ENCODE measurements around the gene UBE3D. TPM values are rescaled to one million over a fixed set of nuclear protein-coding genes. Genes with fewer than 3 reads are reported as not detected.

Gene UBE3D
- total and polyA plus RNA-seq, 2 experiments from 2014 or later, result 17.5 to 31.4 TPM

- no peak overlapping the region for H3K27ac ChIP-seq (ENCODE audit: low read depth)
These were observed 23.1 kb downstream of the UBE3D start for GRCh38 chr6:83042467-83043053.

More at GRCh38 chr6:83042467-83043053, 23.1 kb downstream of the UBE3D start:
- no peaks in the 10 kb centered on the region for H3K9me2 ChIP-seq (ENCODE audit: insufficient read depth)
- no peaks in the 10 kb centered on the region; the same call in 1 of the 3 replicates for H3K36me3 Mint-ChIP-seq (ENCODE audit: low read depth)
- H3K9me3 Mint-ChIP-seq, result no peaks in the 10 kb centered on the region
- no peak overlapping the region for H3K4me3 ChIP-seq
- no peaks in the 10 kb centered on the region for H3F3A ChIP-seq (replicated peaks; ENCODE audit: low read depth)
- H3K4me1 Mint-ChIP-seq, result peaks cover 14% of the 10 kb centered on the region
- peaks cover 6% of the 10 kb centered on the region; the same call in 1 of the 2 replicates for H3K4me1 ChIP-seq (ENCODE audit: insufficient read depth)
- no peaks in the 10 kb centered on the region for H3K36me3 ChIP-seq (ENCODE audit: insufficient read depth)
- H3K27ac Mint-ChIP-seq, result no peak overlapping the region
- no peaks in the 10 kb centered on the region; the same call in 1 of the 2 replicates for H3K79me2 ChIP-seq (replicated peaks; ENCODE audit: insufficient read depth)
- ATAC-seq (no peak), DNase-seq (ENCODE audit: low spot score) (no peak)
- no peaks in the 10 kb centered on the region for H4K20me1 ChIP-seq (replicated peaks; ENCODE audit: insufficient read depth)
- H3K27me3 ChIP-seq (ENCODE audit: insufficient read depth), result no peaks in the 10 kb centered on the region
- no peak overlapping the region for H3K4me2 ChIP-seq
- no peak overlapping the region for H2AFZ ChIP-seq
- no peak overlapping the region for H3K4me3 Mint-ChIP-seq
- TF ChIP-seq POLR2AphosphoS5 (IDR thresholded peaks at IDR 0.05; ENCODE audit: low read depth), result no peak
- TF ChIP-seq, protein P1, sequence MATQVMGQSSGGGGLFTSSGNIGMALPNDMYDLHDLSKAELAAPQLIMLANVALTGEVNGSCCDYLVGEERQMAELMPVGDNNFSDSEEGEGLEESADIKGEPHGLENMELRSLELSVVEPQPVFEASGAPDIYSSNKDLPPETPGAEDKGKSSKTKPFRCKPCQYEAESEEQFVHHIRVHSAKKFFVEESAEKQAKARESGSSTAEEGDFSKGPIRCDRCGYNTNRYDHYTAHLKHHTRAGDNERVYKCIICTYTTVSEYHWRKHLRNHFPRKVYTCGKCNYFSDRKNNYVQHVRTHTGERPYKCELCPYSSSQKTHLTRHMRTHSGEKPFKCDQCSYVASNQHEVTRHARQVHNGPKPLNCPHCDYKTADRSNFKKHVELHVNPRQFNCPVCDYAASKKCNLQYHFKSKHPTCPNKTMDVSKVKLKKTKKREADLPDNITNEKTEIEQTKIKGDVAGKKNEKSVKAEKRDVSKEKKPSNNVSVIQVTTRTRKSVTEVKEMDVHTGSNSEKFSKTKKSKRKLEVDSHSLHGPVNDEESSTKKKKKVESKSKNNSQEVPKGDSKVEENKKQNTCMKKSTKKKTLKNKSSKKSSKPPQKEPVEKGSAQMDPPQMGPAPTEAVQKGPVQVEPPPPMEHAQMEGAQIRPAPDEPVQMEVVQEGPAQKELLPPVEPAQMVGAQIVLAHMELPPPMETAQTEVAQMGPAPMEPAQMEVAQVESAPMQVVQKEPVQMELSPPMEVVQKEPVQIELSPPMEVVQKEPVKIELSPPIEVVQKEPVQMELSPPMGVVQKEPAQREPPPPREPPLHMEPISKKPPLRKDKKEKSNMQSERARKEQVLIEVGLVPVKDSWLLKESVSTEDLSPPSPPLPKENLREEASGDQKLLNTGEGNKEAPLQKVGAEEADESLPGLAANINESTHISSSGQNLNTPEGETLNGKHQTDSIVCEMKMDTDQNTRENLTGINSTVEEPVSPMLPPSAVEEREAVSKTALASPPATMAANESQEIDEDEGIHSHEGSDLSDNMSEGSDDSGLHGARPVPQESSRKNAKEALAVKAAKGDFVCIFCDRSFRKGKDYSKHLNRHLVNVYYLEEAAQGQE (IDR thresholded peaks at IDR 0.05; ENCODE audit: unreplicated experiment), result no peak
- no peak for TF ChIP-seq ZNF462 (CRISPR knock-in tag; IDR thresholded peaks at IDR 0.05)
- TF ChIP-seq JUNB (IDR thresholded peaks at IDR 0.05; ENCODE audit: unreplicated experiment), result no peak
- no peak for TF ChIP-seq STAT1 (IDR thresholded peaks at IDR 0.05; ENCODE audit: unreplicated experiment)
- no peak for TF ChIP-seq EZH2phosphoT487 (IDR thresholded peaks at IDR 0.05; ENCODE audit: unreplicated experiment)
- TF ChIP-seq ETS1 (IDR thresholded peaks at IDR 0.05), result no peak
- TF ChIP-seq, protein P2, sequence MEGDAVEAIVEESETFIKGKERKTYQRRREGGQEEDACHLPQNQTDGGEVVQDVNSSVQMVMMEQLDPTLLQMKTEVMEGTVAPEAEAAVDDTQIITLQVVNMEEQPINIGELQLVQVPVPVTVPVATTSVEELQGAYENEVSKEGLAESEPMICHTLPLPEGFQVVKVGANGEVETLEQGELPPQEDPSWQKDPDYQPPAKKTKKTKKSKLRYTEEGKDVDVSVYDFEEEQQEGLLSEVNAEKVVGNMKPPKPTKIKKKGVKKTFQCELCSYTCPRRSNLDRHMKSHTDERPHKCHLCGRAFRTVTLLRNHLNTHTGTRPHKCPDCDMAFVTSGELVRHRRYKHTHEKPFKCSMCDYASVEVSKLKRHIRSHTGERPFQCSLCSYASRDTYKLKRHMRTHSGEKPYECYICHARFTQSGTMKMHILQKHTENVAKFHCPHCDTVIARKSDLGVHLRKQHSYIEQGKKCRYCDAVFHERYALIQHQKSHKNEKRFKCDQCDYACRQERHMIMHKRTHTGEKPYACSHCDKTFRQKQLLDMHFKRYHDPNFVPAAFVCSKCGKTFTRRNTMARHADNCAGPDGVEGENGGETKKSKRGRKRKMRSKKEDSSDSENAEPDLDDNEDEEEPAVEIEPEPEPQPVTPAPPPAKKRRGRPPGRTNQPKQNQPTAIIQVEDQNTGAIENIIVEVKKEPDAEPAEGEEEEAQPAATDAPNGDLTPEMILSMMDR (conservative IDR thresholded peaks at IDR 0.05; ENCODE audit: low read depth in 2 of 2), result no peak
- no peak for TF ChIP-seq NANOG (IDR thresholded peaks at IDR 0.05; ENCODE audit: borderline replicate concordance)
- TF ChIP-seq ZNF114 (CRISPR knock-in tag; IDR thresholded peaks at IDR 0.05), result no peak
- no peak for TF ChIP-seq EZH2 (IDR thresholded peaks at IDR 0.05; ENCODE audit: low read depth, unreplicated experiment)
- TF ChIP-seq ZNF331 (CRISPR knock-in tag; IDR thresholded peaks at IDR 0.05; ENCODE audit: low read depth), result no peak
- no peak for TF ChIP-seq CREB1 (CRISPR knock-in tag; IDR thresholded peaks at IDR 0.05; ENCODE audit: low read depth)
- H3K27me3 Mint-ChIP-seq (ENCODE audit: insufficient read depth, low read depth, poor library complexity), result no peaks in the 10 kb centered on the region
